GM18520 (cell line): ENCODE measurements around the gene MTHFD1L.

ENCODE experiments used
- ATAC-seq: cut with Tn5 transposase; IDR thresholded peaks from one replicate; pipeline ENCODE4 v1.9.1; 2021; ENCODE audit not compliant: unreplicated experiment

The MTHFD1L gene

GRCh38 chr6:151147118-151147832 is 281.8 kb downstream of the MTHFD1L start:
- no peak for ATAC-seq

GRCh38 chr6:151148111-151148510 is 282.6 kb downstream of the MTHFD1L start:
- no peak for ATAC-seq

- no peak for ATAC-seq
These were observed 284.3 kb downstream of the MTHFD1L start for GRCh38 chr6:151149793-151150192.
